Stimulated activated CD8-positive, alpha-beta memory T cell treated with anti-CD3 and anti-CD28 coated beads, Interleukin-2, amount 100 ng/mL, for 1 hour (primary cell): ENCODE measurements around the gene TERC.
"Not testable (repeated sequence)": the region's sequence is repeated elsewhere in the genome, so short reads cannot be mapped to it uniquely, and the experiment has no call there.

Experiments used
- DNase-seq, 2 donors: peaks; one replicate each; pipeline ENCODE4 v3.0.0-alpha.2; 2020; ENCODE audit warnings: low read depth in 2 of 2

TERC gene

DNA sequence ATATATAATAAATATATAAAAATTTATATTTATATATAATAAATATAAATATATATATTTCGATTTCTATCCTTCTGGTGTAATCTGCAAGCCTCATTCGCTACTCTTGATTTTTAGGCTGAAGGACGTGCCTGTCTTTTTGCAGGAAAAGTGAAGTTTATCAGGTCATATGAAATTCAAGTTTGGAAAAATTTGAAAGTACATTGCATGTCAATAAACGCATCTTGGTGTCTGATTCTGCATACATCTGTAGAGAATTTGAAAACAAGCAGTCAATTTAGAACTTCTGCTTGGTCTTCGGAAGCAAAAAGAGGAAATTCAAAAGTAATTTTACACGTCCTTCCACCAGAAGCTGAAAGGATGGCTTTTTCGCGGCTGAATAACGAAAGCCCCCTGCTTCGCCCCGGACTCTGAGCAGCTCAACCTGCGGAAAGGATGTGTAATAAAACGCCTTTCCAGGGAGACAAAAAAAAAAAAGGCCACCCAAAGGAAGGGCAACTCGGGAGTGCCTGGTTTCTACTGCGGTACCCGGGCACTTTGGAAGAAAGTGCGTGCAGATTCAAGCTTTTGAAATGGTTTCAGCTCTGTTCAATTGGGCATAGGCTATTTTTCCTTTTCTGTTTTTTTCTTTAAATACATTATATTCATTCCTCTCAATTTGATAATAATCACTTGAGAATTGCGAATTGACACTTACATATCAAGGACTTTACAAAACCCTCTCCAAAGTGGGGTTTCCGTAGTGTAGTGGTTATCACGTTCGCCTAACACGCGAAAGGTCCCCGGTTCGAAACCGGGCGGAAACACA, 6.8 kb upstream of the TERC start:
- peak; percentile 20 to 26 for DNase-seq

DNA sequence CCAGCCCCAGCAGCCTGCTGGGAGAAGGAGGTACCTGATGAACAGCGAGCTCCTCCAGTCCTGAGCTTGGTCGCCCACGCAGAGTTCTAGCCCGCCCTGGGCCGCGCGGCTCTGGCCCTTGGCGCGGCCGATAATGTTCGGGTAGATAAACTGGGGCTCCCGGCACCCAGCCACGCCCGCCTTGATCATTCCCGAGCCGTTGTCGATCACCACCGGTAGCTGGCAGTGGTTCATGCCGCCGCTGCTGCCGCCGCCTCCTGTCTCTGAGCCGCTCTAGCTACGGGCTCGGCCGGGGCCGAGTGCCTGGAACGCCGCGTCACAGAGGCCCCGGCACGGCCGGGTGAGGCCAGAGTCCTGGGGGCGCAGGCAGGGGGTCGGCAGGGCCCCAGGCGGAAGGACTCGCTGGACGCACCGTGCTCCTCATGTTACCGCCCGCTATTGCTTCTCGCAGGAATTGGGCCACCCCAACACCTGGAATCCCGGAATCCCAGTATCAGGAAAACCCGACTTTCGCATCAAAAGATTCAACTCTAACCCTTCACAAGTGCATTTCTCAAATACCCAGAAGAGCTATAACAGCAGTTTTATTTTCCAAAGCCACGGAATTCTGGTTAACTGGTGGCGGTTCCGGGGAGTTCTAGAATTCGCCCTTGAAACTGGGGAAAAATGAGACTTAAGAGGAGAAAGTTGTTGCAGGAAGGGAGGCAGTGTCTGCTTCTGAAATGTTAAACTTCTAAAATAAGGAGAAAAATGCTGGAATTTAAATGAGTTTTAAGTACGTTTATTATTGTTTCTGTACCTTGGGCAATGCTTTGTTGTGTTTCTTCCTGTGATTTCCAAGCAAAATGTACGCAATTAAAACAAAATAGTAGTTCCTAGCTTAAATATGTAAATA, 4.7 kb upstream of the TERC start, which contains the start of gene ACTRT3:
Gene ACTRT3, minus strand, starts transcription at position 275 of the 895 bp plus-strand sequence. Its CDS starts 41 bp downstream, at position 234.
- DNase-seq, result peak; percentile 35 to 39

DNA sequence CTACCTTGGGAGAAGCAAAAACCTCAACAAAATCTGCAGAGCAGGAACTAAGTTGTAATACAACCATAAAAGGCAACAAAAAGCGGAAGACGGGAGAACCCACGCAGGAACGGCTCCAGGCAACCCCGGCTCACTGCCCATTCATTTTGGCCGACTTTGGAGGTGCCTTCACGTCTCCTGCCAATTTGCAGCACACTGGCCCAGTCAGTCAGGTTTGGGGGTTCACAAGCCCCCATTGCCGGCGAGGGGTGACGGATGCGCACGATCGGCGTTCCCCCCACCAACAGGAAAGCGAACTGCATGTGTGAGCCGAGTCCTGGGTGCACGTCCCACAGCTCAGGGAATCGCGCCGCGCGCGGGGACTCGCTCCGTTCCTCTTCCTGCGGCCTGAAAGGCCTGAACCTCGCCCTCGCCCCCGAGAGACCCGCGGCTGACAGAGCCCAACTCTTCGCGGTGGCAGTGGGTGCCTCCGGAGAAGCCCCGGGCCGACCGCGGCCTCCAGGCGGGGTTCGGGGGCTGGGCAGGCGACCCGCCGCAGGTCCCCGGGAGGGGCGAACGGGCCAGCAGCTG, 463 bp downstream of the TERC start:
- DNase-seq, result peak; percentile 37 to 42

DNA sequence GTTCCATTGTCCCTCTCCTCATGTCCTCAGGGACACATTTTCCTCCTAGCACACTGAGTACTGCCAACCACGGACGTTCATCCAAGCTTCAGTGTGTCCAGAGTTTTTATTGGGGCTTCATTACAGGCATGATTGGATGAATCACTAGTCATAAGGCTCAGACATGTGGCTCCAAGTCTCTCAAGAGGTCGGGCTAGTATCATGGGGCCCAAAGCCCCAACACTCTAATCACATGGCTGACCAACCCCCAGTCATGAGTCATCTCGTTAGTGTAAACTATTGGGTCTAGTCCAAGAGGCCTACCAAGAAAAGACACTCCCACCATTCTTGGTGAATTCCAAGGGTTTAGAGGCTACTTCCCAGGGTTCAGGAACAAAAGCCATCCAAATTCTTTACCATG, 4.4 kb downstream of the TERC start:
- DNase-seq, result no peak

DNA sequence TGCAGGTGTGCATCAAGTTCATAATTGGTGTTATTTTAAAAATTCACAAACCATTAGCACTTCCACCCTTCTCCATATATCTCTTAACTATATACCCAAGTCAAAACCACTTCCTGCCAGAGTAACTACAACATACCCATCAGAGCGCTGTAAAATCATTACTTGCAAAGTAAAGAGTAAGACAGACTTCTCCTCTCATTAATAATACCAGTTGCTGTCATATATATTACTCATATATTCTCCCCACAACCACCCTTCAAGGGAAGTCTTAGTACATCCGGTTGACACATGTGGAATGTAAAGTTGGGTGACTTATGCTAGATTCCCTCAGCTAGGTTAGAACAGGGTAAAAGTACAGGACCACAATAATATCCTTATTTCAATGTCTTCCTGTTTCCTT, 5.6 kb downstream of the TERC start:
- no peak for DNase-seq

DNA sequence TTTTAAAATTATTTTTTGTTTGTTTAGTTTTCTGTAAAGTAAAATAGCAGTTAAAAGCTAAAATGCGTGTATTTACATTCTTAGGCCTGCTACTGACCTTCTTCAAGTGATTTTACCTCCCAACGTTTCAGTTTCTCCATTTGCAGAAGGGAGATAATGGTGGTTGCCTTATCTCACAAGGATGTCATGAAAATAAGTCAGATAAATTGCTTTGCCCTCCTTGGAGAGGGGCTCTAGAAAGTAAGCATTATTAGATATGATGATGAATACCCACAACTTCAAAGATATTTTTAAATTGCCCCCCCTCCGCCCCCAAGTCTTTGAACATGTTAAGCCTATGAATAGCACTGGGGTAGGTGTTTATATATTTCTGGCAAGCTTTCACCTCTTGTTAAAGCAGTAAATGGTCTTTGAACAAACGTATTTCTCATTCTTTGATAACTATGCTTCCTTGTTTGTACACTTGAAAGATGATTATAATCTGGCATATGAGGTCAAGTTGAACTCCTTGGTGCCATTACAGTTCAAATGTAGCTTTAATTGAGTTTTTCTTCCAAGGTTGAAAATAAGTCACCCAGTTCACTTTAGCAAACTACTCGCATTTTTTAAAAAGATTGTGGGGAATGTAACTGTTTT, 6.4 kb downstream of the TERC start:
- DNase-seq, result no peak

DNA sequence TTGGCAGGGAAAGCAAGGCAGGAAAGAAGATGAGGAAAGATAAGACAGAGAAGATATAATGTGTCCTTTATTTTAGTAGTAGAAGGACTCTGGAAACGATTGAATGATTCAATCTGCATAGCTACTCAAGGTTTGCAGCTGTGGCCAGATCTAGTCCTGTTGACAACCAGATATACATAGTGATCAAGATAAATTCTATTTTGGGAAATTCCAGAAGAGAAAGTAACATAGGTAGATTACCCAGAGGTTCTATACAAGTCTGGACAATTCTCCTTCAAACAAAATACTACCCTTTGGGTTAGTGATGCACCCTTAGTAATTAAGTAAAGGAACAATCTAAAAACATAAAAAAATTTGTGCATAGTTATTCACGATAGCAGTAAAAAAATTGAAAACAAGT, 9.4 kb downstream of the TERC start:
- DNase-seq, result no peak

DNA sequence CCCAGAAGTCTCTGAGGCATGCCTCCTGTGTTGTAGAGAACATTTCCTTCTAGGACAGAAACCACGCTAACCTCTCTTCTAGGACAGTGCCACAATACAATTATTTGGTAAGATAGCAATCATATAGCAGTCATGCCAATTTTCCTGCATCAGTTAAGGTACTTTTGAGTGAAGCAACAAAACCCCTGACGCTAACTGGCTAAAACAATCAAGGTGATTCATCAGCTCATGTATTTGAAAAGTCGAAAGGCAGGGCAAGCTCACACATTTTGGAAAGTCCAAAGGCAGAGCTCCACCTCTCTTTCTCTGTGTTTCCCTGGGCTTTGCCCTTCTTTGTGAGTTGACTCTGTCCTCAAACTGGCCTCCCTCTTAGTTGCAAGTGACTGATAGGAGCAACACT, 10.1 kb downstream of the TERC start:
- DNase-seq, result no peak

DNA sequence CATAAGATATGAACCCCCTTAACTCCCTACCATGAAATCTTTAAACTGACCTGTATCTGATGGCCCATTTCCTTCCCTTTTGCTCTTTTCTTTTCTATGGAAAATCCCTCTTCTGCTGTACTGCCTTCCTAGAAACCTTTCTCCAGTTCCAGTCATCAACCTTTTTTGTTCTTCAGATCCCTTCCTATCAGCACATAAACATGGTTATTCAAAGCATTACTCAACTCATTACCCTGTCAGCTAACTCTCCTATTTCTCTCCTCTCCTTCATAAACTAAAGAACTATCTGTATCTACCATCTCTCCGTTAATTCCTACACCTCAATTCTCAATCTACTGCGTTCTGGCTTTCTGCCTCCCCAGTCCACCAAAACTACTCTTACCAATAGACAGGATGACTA, 13.0 kb downstream of the TERC start:
- DNase-seq, result no peak

DNA sequence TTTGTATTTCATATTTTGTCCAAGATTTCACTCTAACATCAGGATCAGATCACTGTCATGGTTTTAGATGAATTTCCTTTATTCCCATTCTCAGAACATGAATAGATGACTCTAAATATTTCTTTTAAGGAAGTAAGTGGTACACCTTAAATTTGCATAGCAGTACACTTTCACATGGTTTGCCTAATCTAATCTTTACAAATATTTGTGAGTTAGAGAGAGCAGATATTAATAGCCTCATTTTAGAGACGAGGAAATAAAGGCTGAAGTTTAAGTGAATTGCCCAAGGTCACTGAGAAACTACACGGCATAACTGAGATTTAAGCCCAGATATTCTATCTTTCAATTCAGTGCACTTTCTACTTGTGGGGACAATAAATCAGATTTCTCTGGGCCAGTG, 14.2 kb downstream of the TERC start:
- no peak for DNase-seq

DNA sequence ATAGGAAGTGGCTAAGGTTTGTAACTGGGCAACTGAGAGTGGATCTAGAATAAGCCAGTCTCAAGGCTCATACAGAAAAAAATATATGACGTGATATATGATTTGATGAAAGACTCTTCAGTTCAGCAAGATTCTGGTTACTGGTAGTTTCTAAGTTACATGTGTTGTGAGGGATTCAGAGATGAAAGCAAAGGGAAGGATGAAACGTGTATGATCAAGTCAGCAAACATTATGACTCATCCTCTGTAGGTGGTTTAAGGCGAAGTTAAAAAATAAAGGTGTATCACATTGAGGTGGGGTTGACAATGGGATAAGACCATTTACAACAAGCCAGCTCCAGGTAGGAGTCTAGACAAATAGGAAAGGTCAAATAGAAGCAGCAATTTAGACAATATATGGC, 16.2 kb downstream of the TERC start:
- DNase-seq, result no peak

DNA sequence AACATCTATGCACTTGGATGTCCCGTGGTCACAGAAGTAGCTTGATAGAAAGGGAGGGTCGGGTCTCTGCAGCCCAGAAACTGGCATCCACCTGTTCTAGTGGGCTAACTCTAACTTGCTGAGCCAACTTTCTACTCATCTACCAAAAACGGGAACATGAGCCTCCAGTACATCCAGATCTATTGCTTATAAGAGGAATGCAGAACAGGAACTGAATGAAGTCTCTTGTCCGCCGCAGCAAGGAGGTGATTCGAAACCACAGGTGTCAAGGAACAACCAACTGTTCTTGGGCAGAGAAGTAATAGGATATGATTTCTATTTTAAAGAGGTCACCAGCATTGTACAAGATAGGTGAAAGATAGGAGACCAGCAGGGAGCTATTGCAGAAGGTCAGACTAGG, 17.9 kb downstream of the TERC start:
- DNase-seq, result no peak

DNA sequence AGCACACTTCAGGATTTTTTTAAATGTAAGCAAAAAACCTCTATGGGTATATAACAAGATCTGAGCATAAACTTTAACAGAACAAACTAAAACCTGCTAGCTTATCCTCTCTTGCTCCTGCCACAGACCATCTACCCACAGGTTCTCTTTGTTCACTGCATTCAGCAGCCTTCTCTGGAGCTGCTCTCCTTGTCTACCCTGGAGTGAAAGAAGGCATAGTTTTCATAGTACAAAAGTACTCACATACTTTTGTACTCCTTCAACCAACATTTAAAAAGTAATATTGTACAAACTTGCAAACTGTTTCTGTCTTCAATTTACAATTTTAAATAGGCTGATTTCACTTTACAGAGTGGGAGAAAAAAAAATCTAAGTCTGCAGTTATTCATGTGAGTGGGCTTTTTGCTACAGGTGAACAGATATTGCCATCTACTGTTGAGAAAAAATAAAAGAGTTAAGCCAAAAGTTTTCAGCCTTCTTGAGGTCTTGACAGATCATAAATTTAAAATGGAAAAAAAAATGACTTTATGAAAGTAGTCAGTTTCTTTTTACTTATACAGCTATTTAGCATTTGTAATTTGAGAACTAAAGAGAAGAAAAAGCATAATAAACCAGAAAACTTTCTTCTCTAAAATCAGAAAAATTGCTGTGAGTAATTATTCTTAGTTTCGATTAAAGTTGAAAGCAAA, 20.4 kb downstream of the TERC start:
- no peak for DNase-seq

DNA sequence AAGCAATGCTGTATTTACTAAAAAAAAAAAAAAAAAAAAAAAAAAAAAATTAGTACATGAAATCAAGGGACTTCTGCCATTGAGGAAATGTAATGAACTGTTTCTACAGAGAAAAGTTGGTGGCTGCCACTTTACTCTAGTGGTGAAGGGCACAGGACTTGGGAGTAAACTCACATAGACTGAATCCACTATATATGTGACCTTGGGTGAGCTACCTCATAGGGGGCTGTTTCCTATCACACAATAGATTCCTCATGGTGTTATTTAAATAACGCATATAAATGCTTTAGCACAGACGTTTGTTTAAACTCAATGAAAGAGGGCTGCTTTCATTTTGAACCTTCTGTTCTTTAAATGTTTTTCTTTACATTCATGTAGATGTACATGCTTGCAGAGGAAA, 25.8 kb downstream of the TERC start:
- DNase-seq, result no peak

DNA sequence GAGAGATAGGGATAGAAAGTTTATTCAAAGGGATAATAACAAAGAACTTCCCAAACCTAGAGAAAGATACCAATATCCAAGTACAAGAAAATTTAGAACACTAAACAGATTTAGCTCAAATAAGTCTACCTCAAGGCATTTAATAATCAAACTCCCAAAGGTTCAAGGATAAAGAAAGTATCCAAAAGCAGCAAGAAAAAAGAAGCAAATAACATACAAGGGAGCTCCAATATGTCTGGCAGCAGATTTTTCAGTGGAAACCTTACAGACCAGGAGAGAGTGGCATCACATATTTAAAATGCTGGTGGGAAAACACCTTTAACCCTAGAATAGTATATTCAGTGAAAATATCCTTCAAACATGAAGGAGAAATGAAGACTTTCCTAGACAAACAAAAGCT, 33.0 kb downstream of the TERC start:
- not testable (repeated sequence) for DNase-seq

DNA sequence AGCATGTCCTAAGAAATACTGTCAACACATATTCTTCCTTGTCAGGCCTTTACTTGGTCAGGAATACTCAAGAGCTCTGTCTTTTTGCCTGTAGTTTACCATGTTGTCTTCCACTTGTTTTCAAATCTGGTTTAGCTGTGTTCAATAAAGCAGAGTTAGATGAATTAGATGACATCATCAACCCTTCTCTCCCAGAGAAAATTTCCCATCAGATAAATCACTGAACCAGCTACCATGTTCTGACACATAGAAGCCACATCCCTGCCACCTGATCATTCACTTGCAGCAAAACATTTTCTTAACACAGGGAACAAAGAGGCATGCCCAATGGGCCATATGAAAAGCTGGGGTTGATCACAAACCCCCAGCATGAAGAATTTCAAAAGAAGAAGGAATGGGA, 42.1 kb downstream of the TERC start:
- no peak for DNase-seq

DNA sequence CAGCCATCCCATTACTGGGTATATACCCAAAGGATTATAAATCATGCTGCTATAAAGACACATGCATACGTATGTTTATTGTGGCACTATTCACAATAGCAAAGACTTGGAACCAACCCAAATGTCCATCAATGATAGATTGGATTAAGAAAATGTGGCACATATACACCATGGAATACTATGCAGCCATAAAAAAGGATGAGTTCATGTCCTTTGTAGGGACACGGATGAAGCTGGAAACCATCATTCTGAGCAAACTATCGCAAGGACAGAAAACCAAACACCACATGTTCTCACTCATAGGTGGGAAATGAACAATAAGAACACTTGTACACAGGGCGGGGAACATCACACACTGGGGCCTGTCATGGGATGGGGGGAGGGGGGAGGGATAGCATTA, 46.4 kb downstream of the TERC start:
- not testable (repeated sequence) for DNase-seq
